H1 (cell line): ENCODE measurements around the gene KLHL26. TPM values are rescaled to one million over a fixed set of nuclear protein-coding genes. Genes with fewer than 3 reads are reported as not detected.
A peak's percentile ranks its signal among the peaks of the same experiment; 100 is the strongest.

Source experiments
- CTCF ChIA-PET: fragments of 300-600 bp; sonication (Branson Sonifier 250); formaldehyde crosslinking; loops from one replicate; lab custom pipeline; 2021; ENCODE audit not compliant: partially characterized antibody; lab: Charles Lee
- POLR2A ChIA-PET: fragments of 300-600 bp; sonication (Branson Sonifier 250); formaldehyde crosslinking; loops from one replicate; lab custom pipeline; 2021; ENCODE audit warnings: inconsistent platforms; ENCODE audit not compliant: partially characterized antibody; lab: Charles Lee
- DNase-seq, 2 experiments: peaks; one replicate each; pipeline versions ENCODE4 v3.0.0 to v3.0.0-alpha.2; 2010 to 2022; ENCODE audit warnings: low spot score in 2 of 2, low read depth in 1 of 2, mixed read lengths in 1 of 2
- FAIRE-seq: peaks from 2 replicates; lab custom pipeline; 2011; peaks lifted over from hg19 to GRCh38; lab: Jason Lieb, UNC
- H2AFZ ChIP-seq: 2 replicates; pipeline ENCODE4 v1.8.1; 2012; ENCODE audit warnings: low read length, inconsistent platforms
- H2AK5ac ChIP-seq: 2 replicates; pipeline ENCODE4 v1.6.1; 2013; ENCODE audit warnings: low read depth, low read length
- H2BK120ac ChIP-seq: replicated peaks from 2 replicates; pipeline ENCODE3; 2013; ENCODE audit warnings: low read depth, low read length, inconsistent platforms
- H2BK12ac ChIP-seq: 2 replicates; pipeline ENCODE4 v1.6.1; 2013; ENCODE audit warnings: low read depth, low read length
- H2BK15ac ChIP-seq: 2 replicates; pipeline ENCODE4 v1.6.1; 2013; ENCODE audit warnings: low read length
- H2BK20ac ChIP-seq: 2 replicates; pipeline ENCODE4 v1.6.1; 2013; ENCODE audit warnings: low read length
- H2BK5ac ChIP-seq: 2 replicates; pipeline ENCODE4 v1.6.1; 2013; ENCODE audit warnings: low read depth, low read length
- H3K14ac ChIP-seq: 2 replicates; pipeline ENCODE4 v1.6.1; 2013; ENCODE audit warnings: inconsistent platforms; ENCODE audit not compliant: insufficient read length
- H3K18ac ChIP-seq: 2 replicates; pipeline ENCODE4 v1.6.1; 2013; ENCODE audit warnings: low read length; ENCODE audit errors: extremely low read depth
- H3K23ac ChIP-seq: 2 replicates; pipeline ENCODE4 v1.6.1; 2013; ENCODE audit warnings: inconsistent platforms; ENCODE audit not compliant: insufficient read length
- H3K23me2 ChIP-seq: 2 replicates; pipeline ENCODE4 v1.6.1; 2013; ENCODE audit warnings: low read depth, low read length
- H3K27ac ChIP-seq: 2 replicates; pipeline ENCODE4 v1.6.1; 2011; ENCODE audit warnings: low read depth, low read length, inconsistent platforms
- H3K27me3 ChIP-seq, 4 experiments: replicated peaks in 1 of 4; 1 replicate in 1 of 4; 2 replicates in 3 of 4; pipeline versions ENCODE4 v1.6.1 to v1.8.1; 2011 to 2013; ENCODE audit warnings: low read length in 3 of 4, mild to moderate bottlenecking in 3 of 4, inconsistent platforms in 2 of 4, mixed read lengths in 2 of 4, moderate library complexity in 1 of 4; ENCODE audit not compliant: control insufficient read depth in 3 of 4, insufficient read depth in 3 of 4; ENCODE audit errors: extremely low read depth in 1 of 4
- H3K36me3 ChIP-seq, 4 experiments: 2 replicates each; pipeline versions ENCODE4 v1.6.1 to v1.8.1; 2011 to 2013; ENCODE audit warnings: mild to moderate bottlenecking in 4 of 4, low read length in 3 of 4, moderate library complexity in 2 of 4, control low read depth in 1 of 4, inconsistent platforms in 1 of 4; ENCODE audit not compliant: insufficient read depth in 4 of 4, control insufficient read depth in 2 of 4
- H3K4ac ChIP-seq: replicated peaks from 2 replicates; pipeline ENCODE3; 2013; ENCODE audit warnings: low read length, low read depth, mixed read lengths, inconsistent platforms; ENCODE audit not compliant: insufficient read length
- H3K4me1 ChIP-seq, 4 experiments: replicated peaks in 1 of 4; 1 replicate in 1 of 4; 2 replicates in 3 of 4; pipeline versions ENCODE4 v1.6.1 to v1.8.1; 2011 to 2013; ENCODE audit warnings: low read length in 3 of 4, inconsistent platforms in 2 of 4, mixed read lengths in 1 of 4; ENCODE audit not compliant: insufficient read depth in 4 of 4, control insufficient read depth in 3 of 4
- H3K4me2 ChIP-seq, 2 experiments: 2 replicates each; pipeline versions ENCODE4 v1.6.1 to v1.8.1; 2011 to 2013; ENCODE audit warnings: low read depth in 2 of 2, low read length in 2 of 2, control low read depth in 1 of 2, inconsistent platforms in 1 of 2, mild to moderate bottlenecking in 1 of 2; ENCODE audit not compliant: insufficient read depth in 1 of 2
- H3K4me3 ChIP-seq, 4 experiments: fragments of 200-600, 300-600 bp in 1 of 4; sonication (generic), shearing (Covaris generic), sonication (Bioruptor Twin) in 1 of 4; 2 replicates each; pipeline versions ENCODE4 v1.5.1 to v1.8.1; 2011 to 2016; ENCODE audit warnings: low read length in 4 of 4, low read depth in 3 of 4, control low read depth in 2 of 4, inconsistent platforms in 2 of 4, mild to moderate bottlenecking in 2 of 4, mixed read lengths in 1 of 4, moderate library complexity in 1 of 4; ENCODE audit not compliant: insufficient read depth in 2 of 4; ENCODE audit errors: extremely low read depth in 1 of 4
- H3K56ac ChIP-seq: replicated peaks from 2 replicates; pipeline ENCODE3; 2013; ENCODE audit warnings: low read depth, mild to moderate bottlenecking, mixed read lengths, low read length, inconsistent platforms; ENCODE audit not compliant: insufficient read length
- H3K79me1 ChIP-seq: 2 replicates; pipeline ENCODE4 v1.6.1; 2013; ENCODE audit warnings: low read depth, low read length, control low read depth
- H3K79me2 ChIP-seq, 2 experiments: 2 replicates each; pipeline versions ENCODE4 v1.6.1 to v1.8.1; 2012 to 2013; ENCODE audit warnings: low read length in 2 of 2, mild to moderate bottlenecking in 2 of 2, inconsistent platforms in 1 of 2; ENCODE audit not compliant: insufficient read depth in 2 of 2, control insufficient read depth in 1 of 2
- H3K9ac ChIP-seq, 4 experiments: replicated peaks in 1 of 4; 1 replicate in 1 of 4; 2 replicates in 3 of 4; pipeline versions ENCODE4 v1.6.1 to v1.8.1; 2011 to 2013; ENCODE audit warnings: low read depth in 3 of 4, low read length in 3 of 4, control low read depth in 2 of 4, mild to moderate bottlenecking in 2 of 4, moderate library complexity in 2 of 4, inconsistent platforms in 1 of 4; ENCODE audit errors: extremely low read depth in 1 of 4
- H3K9me3 ChIP-seq, 2 experiments: 2 replicates each; pipeline versions ENCODE4 v1.6.1 to v1.8.1; 2012 to 2013; ENCODE audit warnings: mild to moderate bottlenecking in 2 of 2, moderate library complexity in 2 of 2, control low read depth in 1 of 2, inconsistent platforms in 1 of 2, low read depth in 1 of 2, low read length in 1 of 2, mixed read lengths in 1 of 2; ENCODE audit not compliant: insufficient read depth in 2 of 2
- H4K20me1 ChIP-seq, 2 experiments: replicated peaks in 1 of 2; 2 replicates each; pipeline versions ENCODE3 to v1.8.1; 2011 to 2013; ENCODE audit warnings: inconsistent platforms in 2 of 2, low read length in 2 of 2, mild to moderate bottlenecking in 1 of 2; ENCODE audit not compliant: insufficient read depth in 2 of 2, control insufficient read depth in 1 of 2
- H4K5ac ChIP-seq: 2 replicates; pipeline ENCODE4 v1.6.1; 2013; ENCODE audit warnings: low read length, low read depth, mixed read lengths, inconsistent platforms; ENCODE audit not compliant: insufficient read length
- H4K8ac ChIP-seq: 2 replicates; pipeline ENCODE4 v1.8.0; 2013; ENCODE audit warnings: mild to moderate bottlenecking, moderate library complexity, low read length, inconsistent platforms; ENCODE audit not compliant: insufficient read depth; ENCODE audit errors: extremely low read depth
- H4K91ac ChIP-seq: replicated peaks from 2 replicates; pipeline ENCODE3; 2013; ENCODE audit warnings: low read length, mixed read lengths, inconsistent platforms; ENCODE audit not compliant: insufficient read length
- BCL11A ChIP-seq, 2 experiments: IDR thresholded peaks; one replicate each; pipeline ENCODE4 v1.6.1; 2011; ENCODE audit warnings: low read depth in 2 of 2, low read length in 2 of 2, mild to moderate bottlenecking in 2 of 2
- TEAD4 ChIP-seq: IDR thresholded peaks from 2 replicates; pipeline ENCODE4 v1.6.1; 2012; ENCODE audit warnings: low read depth, low read length, inconsistent platforms, mixed read lengths
- WGBS, 2 experiments: shearing (Covaris generic) in 1 of 2; methylation state at CpG; one replicate each; pipeline versions ENCODE4 v1.1.6 to v1.1.7; 2013 to 2015; ENCODE audit warnings: low lambda C conversion rate in 2 of 2, mixed read lengths in 2 of 2, inconsistent platforms in 1 of 2, low coverage in 1 of 2, missing lambda C conversion rate in 1 of 2; ENCODE audit not compliant: insufficient replicate concordance in 2 of 2, insufficient coverage in 1 of 2, insufficient read length in 1 of 2; ENCODE audit errors: extremely low coverage in 1 of 2, missing lambda C conversion rate in 1 of 2; 5-methylcytosine and 5-hydroxymethylcytosine counted together
- polyA plus RNA-seq, 7 experiments: library from polyadenylated mRNA; depleted of rRNA in 3 of 7; stranded (reverse) in 5 of 7; unstranded in 2 of 7; fragments of >200 nt in 5 of 7; fragments of 200-250 nt in 2 of 7; gene quantifications; 1 replicate in 5 of 7; 2 replicates in 1 of 7; 4 replicates in 1 of 7; pipeline versions ENCODE4 v1.2.1 to v1.2.3, GENCODE V29; 2011 to 2013; ENCODE audit warnings: missing spikeins in 2 of 7, mixed read lengths in 2 of 7
- total RNA-seq: library from RNA; stranded (reverse); fragmentation: NEBNext Ultra II Directional; extraction: Animal tissue kit (Norgen Biotek cat#: 25700); gene quantifications from 2 replicates; pipeline ENCODE4 v1.2.1, GENCODE V29; 2021

The KLHL26 gene
- total and polyA plus RNA-seq, 2 of the 8 experiments (the other 6 are each of a cell fraction or from before 2014, with no cell fraction given) = 2.2 to 8.8 TPM

DNA sequence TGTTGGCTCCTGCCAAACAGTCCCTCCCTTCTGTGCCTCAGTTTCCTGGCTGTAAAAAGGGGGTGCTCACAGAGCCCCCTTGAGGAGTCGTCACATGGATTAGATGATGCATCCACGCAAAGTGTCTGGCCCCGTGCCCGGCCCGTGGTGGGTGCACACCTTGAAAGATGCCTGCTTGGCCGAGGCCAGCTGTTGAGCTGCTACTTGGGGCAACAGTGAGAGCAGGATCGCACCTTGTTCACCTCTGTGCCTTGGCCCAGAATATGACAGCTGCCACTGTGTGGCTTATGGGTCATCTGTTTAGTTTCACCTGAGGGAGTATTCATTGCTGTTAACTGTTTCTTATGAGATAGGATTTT is 64.4 kb downstream of the KLHL26 start:
- ChIA-PET POLR2A (interaction anchor here (1.8 kb wide), 1 partner anchor 130 kb away, joined by 5 read pairs; the partner anchor contains the start of gene UBA52), CTCF (interaction anchor here (1.4 to 2.7 kb wide), 2 partner anchors 20 to 25 kb away, joined by 4 to 8 read pairs; no protein-coding TSS in a partner anchor)
- no peak overlapping the region for H4K8ac ChIP-seq
- H2BK20ac ChIP-seq = no peak overlapping the region
- no peak overlapping the region for H2AFZ ChIP-seq
- H3K9ac ChIP-seq = no peak overlapping the region
- TF ChIP-seq TEAD4 (no peak), BCL11A (IDR thresholded peaks at IDR 0.05; ENCODE audit: low read depth in 2 of 2, low read length in 2 of 2) (no peak)
- H3K9me3 ChIP-seq = no peaks in the 10 kb centered on the region
- 91% methylated on average over 7 of the region's 7 CpGs; no CpG with 5 or more reads in 1 of the 2 experiments for WGBS, 2 experiments
- H2BK120ac ChIP-seq = no peak overlapping the region
- H2BK15ac ChIP-seq = no peak overlapping the region
- no peak overlapping the region; the same call in 1 of the 2 replicates for H3K18ac ChIP-seq
- peaks cover 0 to 17% (median 7%) of the 10 kb centered on the region in 4 experiments; a peak in 4 of 7 replicates for H3K4me1 ChIP-seq
- H4K5ac ChIP-seq = no peak overlapping the region
- no peak overlapping the region for H3K27ac ChIP-seq
- H3K79me1 ChIP-seq = peaks cover 16% of the 10 kb centered on the region
- H3K14ac ChIP-seq = no peak overlapping the region
- H3K23ac ChIP-seq = no peak overlapping the region
- no peak overlapping the region for H2AK5ac ChIP-seq
- peaks cover 3% of the 10 kb centered on the region; the same call in 1 of the 2 replicates for H3K23me2 ChIP-seq
- peak overlapping the region; percentile 13 to 56 (median 46); a peak in 4 of 8 replicates for H3K4me3 ChIP-seq
- peaks cover 19 to 36% of the 10 kb centered on the region in 2 experiments for H4K20me1 ChIP-seq
- DNase-seq (no peak), FAIRE-seq (no peak)
- no peak overlapping the region for H3K56ac ChIP-seq
- no peak overlapping the region for H2BK5ac ChIP-seq
- H3K27me3 ChIP-seq = no peaks in the 10 kb centered on the region
- H3K79me2 ChIP-seq = peaks cover 0 to 17% of the 10 kb centered on the region in 2 experiments; a peak in 2 of 4 replicates
- no peak overlapping the region for H4K91ac ChIP-seq
- no peak overlapping the region for H3K4ac ChIP-seq
- H2BK12ac ChIP-seq = no peak overlapping the region
- H3K4me2 ChIP-seq = peak overlapping the region; percentile 75 to 88
- no peaks in the 10 kb centered on the region for H3K36me3 ChIP-seq
